Esophagus squamous epithelium (tissue), 4 donors: ENCODE results near the gene OR6C65.

Source experiments
- CTCF ChIP-seq, 6 experiments: fragments of 450-650 bp in 4 of 6; fragments of 200-600 bp in 2 of 6; sonication (generic) in 2 of 6; IDR thresholded peaks; one replicate each; pipeline ENCODE4 v1.5.1; 2016 to 2019; ENCODE audit warnings: antibody characterized with exemption in 6 of 6, mild to moderate bottlenecking in 4 of 6, moderate library complexity in 4 of 6
- POLR2A ChIP-seq, 4 donors: fragments of 450-650 bp; IDR thresholded peaks; one replicate each; pipeline ENCODE4 v1.6.1; 2017; ENCODE audit warnings: antibody characterized with exemption in 4 of 4, mild to moderate bottlenecking in 4 of 4, moderate library complexity in 3 of 4

- TF ChIP-seq CTCF (IDR thresholded peaks at IDR 0.05) (no peak), POLR2A (IDR thresholded peaks at IDR 0.05) (no peak)
Measured at GRCh38 chr12:55365086-55365485, 35.2 kb upstream of the OR6C65 start.
